Left renal cortex interstitium (tissue), 4 donors: ENCODE measurements around the gene GAB1. TPM values are rescaled to one million over a fixed set of nuclear protein-coding genes. Genes with fewer than 3 reads are reported as not detected.

Experiments
- DNase-seq, 4 donors: peaks; one replicate each; pipeline ENCODE4 v3.0.0-alpha.2; 2013; ENCODE audit warnings: low read depth in 4 of 4, low spot score in 2 of 4, missing footprints in 1 of 4
- polyA plus RNA-seq, 4 donors: library from polyadenylated mRNA; unstranded; fragments of 120-200 nt; gene quantifications; one replicate each; pipeline ENCODE4 v1.2.1, GENCODE V29; 2013; ENCODE audit not compliant: insufficient read length in 4 of 4

GAB1 gene
- polyA plus RNA-seq, 4 donors = 37.3 to 53.0 (median 47.9) TPM

GRCh38 chr4:143383005-143383574 is 46.4 kb downstream of the GAB1 start:
- peak in 1 of 4 donors; percentile 38 for DNase-seq

- no peak for DNase-seq
Observed at GRCh38 chr4:143384381-143384994, 47.8 kb downstream of the GAB1 start.

- DNase-seq = no peak
Observed at GRCh38 chr4:143386812-143387211, 50.1 kb downstream of the GAB1 start.

GRCh38 chr4:143389579-143390195 is 53.0 kb downstream of the GAB1 start:
- no peak for DNase-seq

- DNase-seq = no peak
Observed at GRCh38 chr4:143390764-143391163, 54.1 kb downstream of the GAB1 start.

- DNase-seq = no peak
Observed at GRCh38 chr4:143391261-143391660, 54.6 kb downstream of the GAB1 start.

GRCh38 chr4:143391895-143392294 is 55.2 kb downstream of the GAB1 start:
- no peak for DNase-seq

GRCh38 chr4:143393195-143393594 is 56.5 kb downstream of the GAB1 start:
- no peak for DNase-seq

GRCh38 chr4:143394739-143395453 is 58.2 kb downstream of the GAB1 start:
- DNase-seq = no peak

- DNase-seq = no peak
Observed at GRCh38 chr4:143396695-143397094, 60.0 kb downstream of the GAB1 start.

- DNase-seq = peak in 1 of 4 donors; percentile 43
Observed at GRCh38 chr4:143397335-143397734, 60.7 kb downstream of the GAB1 start.

GRCh38 chr4:143397887-143398286 is 61.2 kb downstream of the GAB1 start:
- no peak for DNase-seq

- DNase-seq = no peak
Observed at GRCh38 chr4:143399113-143399949, 62.7 kb downstream of the GAB1 start.

GRCh38 chr4:143400082-143400481 is 63.4 kb downstream of the GAB1 start:
- DNase-seq = no peak

GRCh38 chr4:143402776-143403552 is 66.3 kb downstream of the GAB1 start:
- DNase-seq = no peak

GRCh38 chr4:143403553-143403820 is 66.8 kb downstream of the GAB1 start:
- DNase-seq = no peak

GRCh38 chr4:143404555-143404954 is 67.9 kb downstream of the GAB1 start:
- no peak for DNase-seq

GRCh38 chr4:143405075-143405730 is 68.5 kb downstream of the GAB1 start:
- no peak for DNase-seq

GRCh38 chr4:143406523-143406922 is 69.8 kb downstream of the GAB1 start:
- DNase-seq = no peak

GRCh38 chr4:143407474-143407873 is 70.8 kb downstream of the GAB1 start:
- no peak for DNase-seq
